HepG2 (cell line): Measurements from ENCODE around the gene BDP1. TPM values are rescaled to one million over a fixed set of nuclear protein-coding genes. Genes with fewer than 3 reads are reported as not detected.

Experiments
- ARNT2 ChIP-seq: sonication (generic); formaldehyde crosslinking; IDR thresholded peaks from 2 replicates; pipeline ENCODE4 v1.8.0; 2022; ENCODE audit warnings: mild to moderate bottlenecking, low read depth, missing genetic modification reagents, moderate library complexity
- CTCF ChIP-seq: sonication (generic); formaldehyde crosslinking; IDR thresholded peaks from 2 replicates; pipeline ENCODE4 v1.5.0; 2020; ENCODE audit warnings: mild to moderate bottlenecking, missing genetic modification reagents, moderate library complexity
- ERF ChIP-seq: IDR thresholded peaks from 2 replicates; pipeline ENCODE4 v1.6.1; 2018; ENCODE audit warnings: missing biosample characterization, missing genetic modification reagents
- ETV5 ChIP-seq: IDR thresholded peaks from 2 replicates; pipeline ENCODE4 v1.6.1; 2018; ENCODE audit warnings: missing biosample characterization, missing genetic modification reagents, inconsistent platforms, borderline replicate concordance
- IRF2 ChIP-seq: IDR thresholded peaks from 2 replicates; pipeline ENCODE4 v1.6.1; 2018; ENCODE audit warnings: missing genetic modification reagents, missing compliant biosample characterization
- KAT8 ChIP-seq: IDR thresholded peaks from 2 replicates; pipeline ENCODE4 v1.6.1; 2016; ENCODE audit warnings: missing genetic modification reagents, missing compliant biosample characterization
- NFAT5 ChIP-seq: sonication (generic); formaldehyde crosslinking; IDR thresholded peaks from 2 replicates; pipeline ENCODE4 v1.4.0; 2020; ENCODE audit warnings: missing genetic modification reagents
- NR1H2 ChIP-seq: sonication (generic); formaldehyde crosslinking; IDR thresholded peaks from 2 replicates; pipeline ENCODE4 v1.8.1; 2022; ENCODE audit warnings: low read depth, missing genetic modification reagents, borderline replicate concordance
- PBX3 ChIP-seq: sonication (generic); formaldehyde crosslinking; IDR thresholded peaks from 2 replicates; pipeline ENCODE4 v1.8.1; 2023; ENCODE audit warnings: missing genetic modification reagents, inconsistent platforms, borderline replicate concordance
- THAP11 ChIP-seq: IDR thresholded peaks from 2 replicates; pipeline ENCODE4 v1.6.1; 2016; ENCODE audit warnings: missing biosample characterization, missing genetic modification reagents
- YEATS2 ChIP-seq: sonication (generic); formaldehyde crosslinking; IDR thresholded peaks from 2 replicates; pipeline ENCODE4 v1.4.0; 2020; ENCODE audit warnings: missing genetic modification reagents, borderline replicate concordance
- ZBTB21 ChIP-seq: sonication (generic); formaldehyde crosslinking; IDR thresholded peaks from 2 replicates; pipeline ENCODE4 v1.4.0; 2020; ENCODE audit warnings: missing genetic modification reagents
- ZFP37 ChIP-seq: sonication (generic); formaldehyde crosslinking; IDR thresholded peaks from 2 replicates; pipeline ENCODE4 v1.4.0; 2020; ENCODE audit warnings: missing genetic modification reagents, borderline replicate concordance
- ZNF121 ChIP-seq: sonication (generic); formaldehyde crosslinking; IDR thresholded peaks from 2 replicates; pipeline ENCODE4 v1.5.0; 2020; ENCODE audit warnings: mild to moderate bottlenecking, missing genetic modification reagents
- ZNF136 ChIP-seq: sonication (generic); formaldehyde crosslinking; IDR thresholded peaks from 2 replicates; pipeline ENCODE4 v1.8.1; 2022; ENCODE audit warnings: low read depth, mild to moderate bottlenecking, moderate library complexity, missing genetic modification reagents
- ZNF414 ChIP-seq: sonication (generic); formaldehyde crosslinking; IDR thresholded peaks from 2 replicates; pipeline ENCODE4 v1.5.0; 2020; ENCODE audit warnings: missing genetic modification reagents
- ZNF605 ChIP-seq: sonication (generic); formaldehyde crosslinking; IDR thresholded peaks from 2 replicates; pipeline ENCODE4 v1.8.0; 2022; ENCODE audit warnings: mild to moderate bottlenecking, missing genetic modification reagents
- ZNF652 ChIP-seq: IDR thresholded peaks from 2 replicates; pipeline ENCODE4 v1.6.1; 2016; ENCODE audit warnings: low read depth, borderline replicate concordance
- polyA plus RNA-seq, 8 experiments: library from polyadenylated mRNA; depleted of rRNA in 3 of 8; stranded (reverse) in 7 of 8; unstranded in 1 of 8; fragments of >200 nt; fragmentation: Illumina TruSeq in 4 of 8; extraction: Trizol in 4 of 8; gene quantifications; 2 replicates each; pipeline versions ENCODE4 v1.2.1 to v1.2.3, GENCODE V29; 2011 to 2016; ENCODE audit warnings: low read depth in 4 of 8, missing spikeins in 1 of 8, mixed read lengths in 1 of 8; ENCODE audit not compliant: insufficient read depth in 1 of 8
- total RNA-seq, 5 experiments: library from RNA; depleted of rRNA; stranded (reverse); fragments of >200 nt; fragmentation: Illumina TruSeq; extraction: Trizol; gene quantifications; 2 replicates each; pipeline ENCODE4 v1.2.3, GENCODE V29; 2016; ENCODE audit warnings: low read depth in 1 of 5

BDP1 gene
- total and polyA plus RNA-seq, 2 of the 13 experiments (the other 11 are each of a cell fraction or from before 2014, with no cell fraction given), result 10.2 to 22.4 TPM

GRCh38 chr5:71455427-71456361 lies at the start of gene BDP1 (continued):
- TF ChIP-seq NFAT5 (CRISPR knock-in tag) (0 out of 2 replicates have a peak, but pooled peaks have one; percentile 16), KAT8 (CRISPR knock-in tag) (peak; percentile 95), ERF (peak; percentile 63), ZNF414 (peak; percentile 86; the same call in 1 of the 2 replicates), CTCF (CRISPR knock-in tag) (peak; percentile 37), ETV5 (no peak), ARNT2 (CRISPR knock-in tag) (peak; percentile 85), PBX3 (CRISPR knock-in tag) (no peak), ZNF605 (CRISPR knock-in tag) (peak; percentile 86), ZNF121 (CRISPR knock-in tag) (no peak), ZNF652 (CRISPR knock-in tag) (no peak), THAP11 (CRISPR knock-in tag) (peak; percentile 91), ZFP37 (CRISPR knock-in tag) (no peak), NR1H2 (CRISPR knock-in tag) (no peak), ZNF136 (CRISPR knock-in tag) (peak; percentile 72; the same call in 1 of the 2 replicates), IRF2 (peak; percentile 81; the same call in 1 of the 2 replicates), YEATS2 (CRISPR knock-in tag) (peak; percentile 84; the same call in 1 of the 2 replicates), ZBTB21 (CRISPR knock-in tag) (peak; percentile 92)
